ENCODE measurements around the gene SPTLC3. TPM values are rescaled to one million over a fixed set of nuclear protein-coding genes. Genes with fewer than 3 reads are reported as not detected.

SPTLC3 gene
- total RNA-seq: 10 to 100 TPM; 62.5 to 76.6 (median 71.9) TPM

- H3K4me3 ChIP-seq (ENCODE audit: low read depth, poor library complexity, severe bottlenecking): peak within 1 kb of the TSS; percentile 11
- 2 to 4% methylated on average over 9 of the region's 9 CpGs for WGBS, 2 donors
- DNase-seq (ENCODE audit: low spot score in 2 of 2): no peak
- intact Hi-C loops (cut with DNase I; ENCODE audit: low total_unique reads): no loop called here
- no peak for TF ChIP-seq CTCF (IDR thresholded peaks at IDR 0.05)
- TF ChIP-seq POLR2A (IDR thresholded peaks at IDR 0.05): no peak
Observed at GRCh38 chr20:13008761-13009681, at the start of gene SPTLC3. Gene SPTLC3 (plus strand): TSS chr20:13008972. CDS start chr20:13009268, 296 bp downstream.

GRCh38 chr20:12961725-12962124 is 47.0 kb upstream of the SPTLC3 start:
- intact Hi-C loops (cut with DNase I; ENCODE audit: low total_unique reads): no loop called here
- TF ChIP-seq CTCF (IDR thresholded peaks at IDR 0.05) (no peak), POLR2A (IDR thresholded peaks at IDR 0.05) (no peak)

GRCh38 chr20:12962895-12963294 is 45.9 kb upstream of the SPTLC3 start:
- WGBS, 2 donors: 32 to 35% methylated on average over 2 of the region's 2 CpGs

More at GRCh38 chr20:12961725-12962124, 47.0 kb upstream of the SPTLC3 start:
- WGBS, 2 donors: 89 to 96% methylated on average over 4 of the region's 4 CpGs
- DNase-seq (ENCODE audit: low spot score in 2 of 2): no peak
- H3K4me3 ChIP-seq (ENCODE audit: low read depth, poor library complexity, severe bottlenecking): no peak overlapping the region

GRCh38 chr20:12963416-12963815 is 45.4 kb upstream of the SPTLC3 start:
- no peak for DNase-seq (ENCODE audit: low spot score in 2 of 2)
- intact Hi-C loops (cut with DNase I; ENCODE audit: low total_unique reads): no loop called here
- no peak for TF ChIP-seq CTCF (IDR thresholded peaks at IDR 0.05)
- TF ChIP-seq POLR2A (IDR thresholded peaks at IDR 0.05): no peak
- H3K4me3 ChIP-seq (ENCODE audit: low read depth, poor library complexity, severe bottlenecking): no peak overlapping the region
- WGBS, 2 donors: 46 to 53% methylated on average over 3 of the region's 3 CpGs

More at GRCh38 chr20:12962895-12963294, 45.9 kb upstream of the SPTLC3 start:
- no peak for DNase-seq (ENCODE audit: low spot score in 2 of 2)
- no peak overlapping the region for H3K4me3 ChIP-seq (ENCODE audit: low read depth, poor library complexity, severe bottlenecking)
- no peak for TF ChIP-seq POLR2A (IDR thresholded peaks at IDR 0.05)
- intact Hi-C loops (cut with DNase I; ENCODE audit: low total_unique reads): no loop called here

GRCh38 chr20:12965212-12965869 is 43.4 kb upstream of the SPTLC3 start:
- no peak overlapping the region for H3K4me3 ChIP-seq (ENCODE audit: low read depth, poor library complexity, severe bottlenecking)
- DNase-seq (ENCODE audit: low spot score in 2 of 2): no peak
- intact Hi-C loops (cut with DNase I; ENCODE audit: low total_unique reads): no loop called here
- no peak for TF ChIP-seq POLR2A (IDR thresholded peaks at IDR 0.05)
- no peak for TF ChIP-seq CTCF (IDR thresholded peaks at IDR 0.05)

- H3K4me3 ChIP-seq (ENCODE audit: low read depth, poor library complexity, severe bottlenecking): no peak overlapping the region
- no peak for DNase-seq (ENCODE audit: low spot score in 2 of 2)
- no peak for TF ChIP-seq POLR2A (IDR thresholded peaks at IDR 0.05)
- no peak for TF ChIP-seq CTCF (IDR thresholded peaks at IDR 0.05)
- 73 to 83% methylated on average over 4 of the region's 4 CpGs for WGBS, 2 donors
- intact Hi-C loops (cut with DNase I; ENCODE audit: low total_unique reads): no loop called here
Observed at GRCh38 chr20:12965870-12966251, 42.9 kb upstream of the SPTLC3 start.

Measured in lower leg skin (tissue), 4 donors.